ENCODE data around the gene ACOXL. TPM values are rescaled to one million over a fixed set of nuclear protein-coding genes. Genes with fewer than 3 reads are reported as not detected.

The ACOXL gene
- polyA plus RNA-seq, 3 donors, result 0.35 TPM; not detected in 2

DNA sequence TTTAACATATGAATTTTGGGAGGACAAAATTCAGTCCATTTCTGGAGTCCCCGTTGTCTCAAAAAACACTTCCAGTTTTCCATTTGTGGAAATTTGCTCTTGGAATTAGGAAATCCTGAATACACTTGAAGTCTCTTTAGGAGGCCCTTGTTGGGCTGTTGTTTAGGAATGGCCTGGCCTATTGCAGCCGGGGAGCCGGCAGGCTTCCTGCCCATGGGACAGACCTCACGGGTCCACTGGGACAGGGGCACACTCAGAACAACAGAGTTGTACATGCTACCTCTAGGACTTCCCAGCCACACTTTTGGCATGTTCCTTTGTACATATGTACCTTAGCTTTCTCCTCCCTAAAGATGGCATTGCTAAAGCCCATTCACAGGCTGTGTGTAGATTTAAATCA is 57.3 kb downstream of the ACOXL start:
- Histone ChIP-seq H3K9me3 (replicated peaks in 1 of 2; ENCODE audit: control insufficient read depth in 1 of 2, insufficient read depth in 1 of 2, low read length in 2 of 2) (no peaks in the 10 kb centered on the region), H4K20me1 (ENCODE audit: insufficient read depth, low read length) (no peaks in the 10 kb centered on the region), H3K9ac (ENCODE audit: insufficient read depth, low read length, poor library complexity, severe bottlenecking) (no peak overlapping the region), H3K27ac (ENCODE audit: low read depth in 1 of 2, low read length in 2 of 2) (no peak overlapping the region), H3K4me2 (replicated peaks; ENCODE audit: extremely low read depth, low read length, poor library complexity, severe bottlenecking) (no peak overlapping the region), H3K79me2 (ENCODE audit: insufficient read depth, low read length) (no peaks in the 10 kb centered on the region), H3K27me3 (ENCODE audit: control insufficient read depth in 2 of 2, insufficient read depth in 2 of 2, low read length in 2 of 2) (peaks cover 0 to 2% of the 10 kb centered on the region in 2 donors), H3K4me3 (replicated peaks in 1 of 3; ENCODE audit: low read depth in 2 of 3, low read length in 3 of 3) (no peak overlapping the region), H3K4me1 (ENCODE audit: control insufficient read depth in 1 of 2, insufficient read depth in 2 of 2, low read length in 2 of 2) (no peaks in the 10 kb centered on the region), H3K36me3 (replicated peaks in 1 of 2; ENCODE audit: control insufficient read depth in 1 of 2, insufficient read depth in 2 of 2, low read length in 2 of 2) (no peaks in the 10 kb centered on the region), H2AFZ (ENCODE audit: insufficient read depth, low read depth, low read length, poor library complexity, severe bottlenecking) (no peak overlapping the region)
- no peak for DNase-seq
- TF ChIP-seq, protein P1, sequence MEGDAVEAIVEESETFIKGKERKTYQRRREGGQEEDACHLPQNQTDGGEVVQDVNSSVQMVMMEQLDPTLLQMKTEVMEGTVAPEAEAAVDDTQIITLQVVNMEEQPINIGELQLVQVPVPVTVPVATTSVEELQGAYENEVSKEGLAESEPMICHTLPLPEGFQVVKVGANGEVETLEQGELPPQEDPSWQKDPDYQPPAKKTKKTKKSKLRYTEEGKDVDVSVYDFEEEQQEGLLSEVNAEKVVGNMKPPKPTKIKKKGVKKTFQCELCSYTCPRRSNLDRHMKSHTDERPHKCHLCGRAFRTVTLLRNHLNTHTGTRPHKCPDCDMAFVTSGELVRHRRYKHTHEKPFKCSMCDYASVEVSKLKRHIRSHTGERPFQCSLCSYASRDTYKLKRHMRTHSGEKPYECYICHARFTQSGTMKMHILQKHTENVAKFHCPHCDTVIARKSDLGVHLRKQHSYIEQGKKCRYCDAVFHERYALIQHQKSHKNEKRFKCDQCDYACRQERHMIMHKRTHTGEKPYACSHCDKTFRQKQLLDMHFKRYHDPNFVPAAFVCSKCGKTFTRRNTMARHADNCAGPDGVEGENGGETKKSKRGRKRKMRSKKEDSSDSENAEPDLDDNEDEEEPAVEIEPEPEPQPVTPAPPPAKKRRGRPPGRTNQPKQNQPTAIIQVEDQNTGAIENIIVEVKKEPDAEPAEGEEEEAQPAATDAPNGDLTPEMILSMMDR (IDR thresholded peaks at IDR 0.05), result no peak
- H3K9me3 Mint-ChIP-seq, result peaks cover 0 to 5% (median 0%) of the 10 kb centered on the region in 7 donors
- H3K36me3 Mint-ChIP-seq, result no peaks in the 10 kb centered on the region
- peaks cover 13 to 26% (median 26%) of the 10 kb centered on the region in 3 donors for H3K27me3 Mint-ChIP-seq (ENCODE audit: low read depth in 3 of 3)
- WGBS (ENCODE audit: insufficient coverage), result 100% methylated on average over 2 of the region's 4 CpGs
- H3K4me3 Mint-ChIP-seq, result no peak overlapping the region
- H3K27ac Mint-ChIP-seq, result no peak overlapping the region
- H3K4me1 Mint-ChIP-seq, result no peaks in the 10 kb centered on the region
- intact Hi-C loops (cut with micrococcal nuclease), result no loop called here

DNA sequence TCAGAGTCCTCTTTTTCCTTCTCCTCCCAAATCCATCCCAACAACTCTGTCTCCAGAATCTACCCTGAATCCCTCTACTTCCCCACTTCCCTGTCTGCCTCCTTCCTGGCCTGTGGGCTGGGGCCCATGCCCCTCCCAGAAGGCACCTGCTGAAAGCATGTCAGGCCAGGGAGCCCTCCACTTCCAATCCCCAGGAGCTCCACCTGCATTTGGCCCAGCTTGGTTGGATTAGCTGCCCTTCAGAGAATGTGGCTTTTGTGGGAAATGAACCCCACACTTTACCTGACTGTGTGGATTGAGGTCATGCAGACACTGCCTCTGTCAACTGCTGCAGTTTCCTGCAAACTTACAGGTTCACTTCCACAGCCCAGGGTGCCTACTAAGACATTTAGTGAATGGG is 58.5 kb downstream of the ACOXL start:
- no peaks in the 10 kb centered on the region for H3K4me1 Mint-ChIP-seq
- TF ChIP-seq, protein P1 (IDR thresholded peaks at IDR 0.05), result no peak
- peaks cover 2 to 3% of the 10 kb centered on the region in 2 donors for H3K27me3 ChIP-seq (ENCODE audit: control insufficient read depth in 2 of 2, insufficient read depth in 2 of 2, low read length in 2 of 2)
- no peak overlapping the region for H3K9ac ChIP-seq (ENCODE audit: insufficient read depth, low read length, poor library complexity, severe bottlenecking)
- peaks cover 0 to 3% (median 0%) of the 10 kb centered on the region in 7 donors for H3K9me3 Mint-ChIP-seq
- H4K20me1 ChIP-seq (ENCODE audit: insufficient read depth, low read length), result no peaks in the 10 kb centered on the region
- H3K79me2 ChIP-seq (ENCODE audit: insufficient read depth, low read length), result no peaks in the 10 kb centered on the region
- intact Hi-C loops (cut with micrococcal nuclease), result no loop called here
- H3K27me3 Mint-ChIP-seq (ENCODE audit: low read depth in 3 of 3), result peaks cover 16 to 29% (median 23%) of the 10 kb centered on the region in 3 donors
- H3K4me2 ChIP-seq (replicated peaks; ENCODE audit: extremely low read depth, low read length, poor library complexity, severe bottlenecking), result no peak overlapping the region
- H3K4me3 Mint-ChIP-seq, result peak overlapping the region in 1 of 2 donors; percentile 64
- no peak overlapping the region for H3K4me3 ChIP-seq (replicated peaks in 1 of 3; ENCODE audit: low read depth in 2 of 3, low read length in 3 of 3)
- no peak overlapping the region for H3K27ac ChIP-seq (ENCODE audit: low read depth in 1 of 2, low read length in 2 of 2)
- no peaks in the 10 kb centered on the region for H3K4me1 ChIP-seq (ENCODE audit: control insufficient read depth in 1 of 2, insufficient read depth in 2 of 2, low read length in 2 of 2)
- no peaks in the 10 kb centered on the region for H3K9me3 ChIP-seq (replicated peaks in 1 of 2; ENCODE audit: control insufficient read depth in 1 of 2, insufficient read depth in 1 of 2, low read length in 2 of 2)
- no peak for DNase-seq
- no peaks in the 10 kb centered on the region for H3K36me3 ChIP-seq (replicated peaks in 1 of 2; ENCODE audit: control insufficient read depth in 1 of 2, insufficient read depth in 2 of 2, low read length in 2 of 2)
- H3K27ac Mint-ChIP-seq, result no peak overlapping the region
- H2AFZ ChIP-seq (ENCODE audit: insufficient read depth, low read depth, low read length, poor library complexity, severe bottlenecking), result no peak overlapping the region
- H3K36me3 Mint-ChIP-seq, result no peaks in the 10 kb centered on the region
